Non-pigmented ciliary epithelial cell (primary cell): Measurements from ENCODE around the gene DHRS2.
A peak's percentile ranks its signal among the peaks of the same experiment; 100 is the strongest.
"Not testable (repeated sequence)": the region's sequence is repeated elsewhere in the genome, so short reads cannot be mapped to it uniquely, and the experiment has no call there.

Experiments
- DNase-seq: peaks from one replicate; pipeline ENCODE4 v3.0.0-alpha.2; 2010; ENCODE audit warnings: low read depth

Gene DHRS2, protein sequence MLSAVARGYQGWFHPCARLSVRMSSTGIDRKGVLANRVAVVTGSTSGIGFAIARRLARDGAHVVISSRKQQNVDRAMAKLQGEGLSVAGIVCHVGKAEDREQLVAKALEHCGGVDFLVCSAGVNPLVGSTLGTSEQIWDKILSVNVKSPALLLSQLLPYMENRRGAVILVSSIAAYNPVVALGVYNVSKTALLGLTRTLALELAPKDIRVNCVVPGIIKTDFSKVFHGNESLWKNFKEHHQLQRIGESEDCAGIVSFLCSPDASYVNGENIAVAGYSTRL

DNA sequence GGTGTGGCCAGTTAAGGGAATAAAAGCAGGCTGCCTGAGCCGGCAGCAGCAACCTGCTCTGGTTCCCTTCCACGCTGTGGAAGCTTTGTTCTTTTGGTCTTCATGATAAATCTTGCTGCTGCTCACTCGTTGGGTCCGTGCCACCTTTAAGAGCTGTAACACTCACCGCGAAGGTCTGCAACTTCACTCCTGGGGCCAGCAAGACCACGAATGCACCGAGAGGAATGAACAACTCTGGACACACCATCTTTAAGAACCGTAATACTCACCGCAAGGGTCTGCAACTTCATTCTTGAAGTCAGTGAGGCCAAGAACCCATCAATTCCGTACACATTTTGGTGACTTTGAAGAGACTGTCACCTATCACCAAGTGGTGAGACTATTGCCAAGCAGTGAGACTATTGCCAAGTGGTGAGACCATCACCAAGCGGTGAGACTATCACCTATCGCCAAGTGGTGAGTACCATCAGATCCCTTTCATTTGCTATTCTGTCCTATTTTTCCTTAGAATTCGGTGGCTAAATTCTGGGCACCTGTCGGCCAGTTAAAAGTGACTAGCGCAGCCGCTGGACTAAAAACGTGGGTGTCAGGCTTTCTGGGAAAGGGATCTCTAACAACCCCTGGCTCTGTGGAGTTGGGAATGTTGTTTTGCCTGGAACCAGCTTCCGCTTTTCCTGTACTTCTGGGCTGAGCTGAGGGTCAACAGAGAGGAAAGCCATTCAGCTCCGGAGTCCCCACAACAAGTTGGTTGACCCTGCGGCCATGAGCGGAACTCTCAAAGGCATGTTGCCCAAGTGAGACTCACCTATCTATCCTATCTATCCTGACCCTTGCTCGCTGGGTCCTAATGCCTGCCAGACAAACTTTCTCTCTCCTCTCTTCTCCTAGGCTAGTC, at the start of gene DHRS2:
TSS of gene DHRS2 (plus strand) at position 48 of the 895 bp plus-strand sequence. CDS start 2,501 bp downstream, outside the sequence.
- no peak for DNase-seq

DNA sequence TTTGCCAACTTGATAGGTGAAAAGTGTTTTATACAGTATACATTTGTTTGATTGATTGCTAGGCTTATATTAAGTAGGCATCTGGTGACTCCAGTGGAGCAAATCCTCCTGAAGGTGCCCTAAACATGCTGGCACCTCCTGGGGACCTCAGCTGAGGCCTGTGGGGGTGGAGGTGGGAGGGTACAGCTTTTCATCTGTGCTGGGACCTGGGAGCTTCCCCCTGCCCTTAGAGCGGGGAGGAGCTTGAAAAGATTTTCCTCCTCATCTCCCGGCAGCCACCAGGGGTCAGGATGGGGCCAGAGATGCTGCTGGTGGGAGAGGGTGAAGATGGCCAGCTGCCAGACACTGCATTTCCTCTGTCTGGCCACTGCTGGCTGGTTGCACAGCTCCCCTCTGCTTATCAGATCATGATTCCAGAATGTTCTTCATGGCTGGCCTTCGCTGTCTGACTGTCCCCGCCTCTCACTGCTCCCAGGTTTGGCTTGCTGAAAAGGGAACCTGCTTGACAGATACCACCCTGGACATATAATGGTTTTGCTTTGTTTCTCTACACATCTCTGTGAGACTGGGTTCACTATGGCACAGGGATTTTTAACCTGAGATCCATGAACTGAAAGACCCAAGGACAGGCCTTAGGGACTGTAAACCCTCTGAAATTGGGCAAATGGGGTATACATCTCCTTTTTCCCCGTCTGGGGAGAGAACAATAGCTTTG, 47.1 kb upstream of the DHRS2 start:
- peak; percentile 67 for DNase-seq

DNA sequence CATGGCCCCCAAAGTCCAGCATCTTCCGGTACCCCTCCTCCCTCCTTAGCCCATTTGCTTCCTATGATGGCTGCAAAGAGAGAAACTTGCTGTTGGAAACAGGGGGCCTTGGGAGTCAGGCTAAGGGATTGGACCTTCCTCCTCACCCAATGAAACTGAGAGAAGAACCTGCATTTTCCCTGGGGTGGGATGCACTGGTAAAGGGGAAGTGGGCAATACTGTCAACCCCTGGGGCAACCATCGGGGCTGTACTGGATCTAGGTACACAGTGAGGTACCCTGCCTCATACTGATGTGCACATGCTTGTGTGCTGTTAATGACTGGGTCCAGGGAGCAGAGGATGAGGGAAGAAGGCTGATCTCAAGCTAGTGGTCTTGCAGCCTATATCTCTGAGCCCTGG, 46.6 kb upstream of the DHRS2 start:
- DNase-seq: no peak

DNA sequence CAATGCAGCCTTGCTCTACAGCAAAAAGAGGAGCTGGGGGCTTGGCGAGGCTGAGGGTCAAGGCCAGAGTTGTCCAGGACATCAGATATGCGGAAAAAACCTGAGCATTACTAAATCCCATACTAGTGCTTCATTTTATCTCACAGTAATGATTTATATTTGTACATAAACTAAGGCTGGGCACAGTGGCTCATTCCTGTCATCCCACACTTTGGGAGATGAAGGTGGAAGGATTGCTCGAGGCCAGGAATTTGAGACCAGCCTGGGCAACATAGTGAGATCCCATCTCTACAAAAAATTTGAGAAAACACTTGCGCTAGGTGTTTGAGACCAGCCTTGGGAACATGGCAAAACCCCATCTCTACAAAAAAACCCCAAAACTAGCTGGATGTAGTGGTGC, 46.0 kb upstream of the DHRS2 start:
- no peak for DNase-seq

DNA sequence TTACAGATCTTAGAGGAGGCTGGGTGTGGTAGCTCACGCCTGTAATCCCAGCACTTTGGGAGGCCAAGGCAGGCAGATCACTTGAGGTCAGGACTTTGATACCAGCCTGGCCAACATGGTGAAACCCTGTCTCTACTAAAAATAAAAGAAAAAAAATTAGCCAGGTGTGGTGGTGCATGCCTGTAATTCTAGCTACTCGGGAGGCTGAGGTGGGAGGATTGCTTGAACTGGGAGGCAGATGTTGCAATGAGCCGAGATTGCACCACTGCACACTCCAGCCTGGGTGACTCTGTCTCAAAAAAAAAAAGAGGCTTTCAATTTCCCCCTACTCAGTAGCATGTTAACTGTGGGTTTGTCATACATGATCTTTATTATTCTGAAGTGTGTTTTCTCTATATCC, 42.0 kb upstream of the DHRS2 start:
- not testable (repeated sequence) for DNase-seq

DNA sequence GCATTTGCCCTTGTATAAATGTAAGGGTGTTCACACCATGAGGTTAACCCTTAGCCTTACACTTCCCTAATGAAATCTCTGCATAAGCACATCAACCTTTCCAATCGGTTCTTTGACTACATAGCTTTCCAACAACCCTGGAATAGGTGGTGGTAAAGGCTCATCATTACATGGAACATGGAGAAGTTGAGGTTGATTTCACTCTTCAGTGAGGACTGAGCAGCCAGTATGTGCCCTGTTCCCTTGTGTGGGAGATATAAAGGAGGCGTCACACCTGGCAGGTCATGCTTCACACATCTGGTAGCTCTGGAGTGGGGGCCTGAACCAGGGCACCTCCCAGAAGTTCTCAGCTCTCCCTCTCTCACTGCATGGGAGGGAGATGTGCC, 35.8 kb upstream of the DHRS2 start:
- DNase-seq: no peak

DNA sequence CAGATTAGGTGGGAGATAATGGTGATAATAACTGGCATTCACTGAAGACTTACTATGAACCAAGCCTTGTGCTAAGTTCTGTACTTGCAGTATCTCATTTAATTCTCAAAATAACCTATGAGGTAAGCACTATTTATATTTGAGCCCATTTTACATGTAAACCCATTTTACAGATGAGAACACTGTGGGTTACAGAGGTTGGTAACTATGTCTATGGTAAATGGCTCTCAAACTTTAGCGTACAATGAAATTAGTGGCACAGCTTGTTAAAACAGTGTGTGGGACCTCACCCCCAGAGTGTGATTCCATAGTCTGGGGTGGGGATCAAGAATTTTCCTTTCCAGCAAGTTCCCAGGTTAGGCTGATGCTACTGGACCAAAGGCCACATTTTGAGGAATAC, 35.4 kb upstream of the DHRS2 start:
- DNase-seq: no peak

DNA sequence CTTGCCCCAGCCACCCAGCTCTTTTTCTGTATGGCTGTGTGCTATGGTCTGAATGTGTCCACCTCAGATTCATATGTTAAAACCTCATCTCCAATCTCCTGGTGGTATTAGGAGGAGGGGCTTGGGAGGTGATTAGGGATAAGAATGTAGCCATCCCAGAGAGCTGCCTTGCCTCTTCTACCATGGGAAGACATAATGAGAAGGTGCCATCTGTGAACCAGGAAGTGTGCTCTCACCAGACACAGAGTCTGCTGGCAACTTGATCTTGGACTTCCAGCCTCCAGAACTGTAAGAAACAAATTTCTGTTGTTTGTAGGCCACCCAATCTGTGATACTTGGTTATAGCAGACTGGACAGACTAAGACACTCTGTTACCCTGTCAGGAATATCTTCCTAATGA, 34.7 kb upstream of the DHRS2 start:
- DNase-seq: no peak

DNA sequence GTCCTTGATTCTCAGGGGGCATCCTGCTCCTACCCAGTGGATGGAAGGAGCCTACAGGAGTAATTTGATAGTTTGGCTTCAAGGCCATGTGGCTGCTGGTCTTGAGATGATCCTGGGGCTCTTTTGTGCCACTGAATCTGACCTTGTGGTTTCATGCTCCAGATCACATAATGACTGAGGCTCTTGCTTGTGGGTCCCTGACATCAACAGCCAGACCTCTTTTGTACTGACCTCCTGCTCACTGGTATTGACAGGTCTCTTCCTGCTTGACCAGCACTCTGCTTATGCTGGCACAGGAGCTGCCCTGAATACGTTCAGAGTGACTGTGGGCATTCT, 34.4 kb upstream of the DHRS2 start:
- DNase-seq: no peak

DNA sequence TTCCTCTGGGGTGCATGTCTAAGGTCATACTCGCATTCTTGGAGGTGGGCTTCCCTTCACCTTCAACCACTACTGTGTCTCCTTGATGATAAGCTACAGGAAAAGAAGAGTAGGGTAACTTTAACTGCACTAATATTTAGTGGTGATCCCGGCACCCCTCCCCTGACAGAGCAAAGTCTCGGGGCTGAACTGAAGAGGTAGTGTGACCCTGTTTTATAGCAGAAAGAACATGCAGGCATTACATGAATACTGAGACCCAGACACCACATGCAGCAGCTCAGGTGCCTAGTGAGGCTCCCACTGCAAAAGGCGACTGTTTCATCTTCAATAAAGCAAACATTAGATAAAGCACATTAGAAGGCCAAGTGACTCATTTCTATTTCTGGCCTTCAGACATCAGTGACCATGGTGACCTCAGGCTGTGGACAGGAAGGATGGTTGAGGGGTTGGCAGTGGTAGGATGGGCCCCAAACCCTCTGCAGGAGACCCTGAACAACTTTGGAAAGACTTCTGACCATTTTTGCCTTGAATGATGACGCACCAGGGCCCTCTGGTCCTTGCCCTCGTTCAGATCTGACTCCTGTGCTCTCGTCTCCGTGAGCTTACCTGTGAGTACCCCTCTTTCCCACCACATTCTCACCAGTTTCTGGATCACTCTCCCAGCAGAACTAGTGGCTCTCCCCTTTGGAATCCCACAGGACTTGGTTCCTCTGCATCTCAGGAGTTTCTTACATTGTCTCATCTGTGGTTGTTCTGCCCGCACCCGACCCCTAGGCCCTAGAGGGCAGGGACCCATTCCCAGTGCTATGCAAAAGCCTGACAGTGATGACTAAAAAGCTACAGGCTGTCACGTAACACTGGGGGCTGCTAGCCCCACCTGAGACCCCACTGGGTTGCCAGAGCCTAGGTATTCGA, 33.7 kb upstream of the DHRS2 start:
- no peak for DNase-seq

DNA sequence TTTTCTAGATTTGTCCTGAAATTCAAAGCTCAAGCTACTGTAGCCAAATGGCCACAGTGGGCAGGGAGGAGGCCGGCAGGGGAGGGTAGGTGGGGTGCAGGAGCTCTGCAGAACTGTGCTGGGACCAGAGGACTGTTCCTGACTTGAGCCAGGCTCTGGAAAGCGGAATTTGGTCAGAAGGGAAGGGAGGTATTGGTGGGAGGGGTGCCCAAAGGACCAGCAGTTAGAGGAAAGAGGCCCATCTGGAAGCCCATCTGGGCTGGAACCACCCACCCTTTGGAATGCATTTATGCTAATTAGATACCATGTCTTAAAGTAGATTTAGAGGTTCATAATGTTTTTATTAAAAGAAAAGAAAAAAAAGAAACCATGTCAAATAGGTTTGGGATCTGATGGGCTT, 33.1 kb upstream of the DHRS2 start:
- no peak for DNase-seq

DNA sequence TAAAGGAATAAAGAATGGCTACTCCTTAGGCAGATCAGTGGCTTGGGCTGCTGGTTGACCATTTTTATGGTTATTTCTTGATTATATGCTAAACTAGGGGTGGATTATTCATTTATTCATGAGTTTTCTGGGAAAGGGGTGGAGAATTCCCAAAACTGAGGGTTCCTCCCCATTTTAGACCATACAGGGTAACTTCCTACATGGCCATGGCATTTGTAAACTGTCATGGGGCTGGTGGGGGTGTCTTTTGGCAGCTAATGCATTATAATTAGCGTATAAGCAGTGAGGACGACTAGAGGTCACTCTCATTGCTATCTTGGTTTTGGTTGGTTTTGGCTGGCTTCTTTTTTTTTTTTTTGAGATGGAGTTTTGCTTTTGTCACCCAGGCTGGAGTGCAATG, 32.0 kb upstream of the DHRS2 start:
- DNase-seq: no peak

DNA sequence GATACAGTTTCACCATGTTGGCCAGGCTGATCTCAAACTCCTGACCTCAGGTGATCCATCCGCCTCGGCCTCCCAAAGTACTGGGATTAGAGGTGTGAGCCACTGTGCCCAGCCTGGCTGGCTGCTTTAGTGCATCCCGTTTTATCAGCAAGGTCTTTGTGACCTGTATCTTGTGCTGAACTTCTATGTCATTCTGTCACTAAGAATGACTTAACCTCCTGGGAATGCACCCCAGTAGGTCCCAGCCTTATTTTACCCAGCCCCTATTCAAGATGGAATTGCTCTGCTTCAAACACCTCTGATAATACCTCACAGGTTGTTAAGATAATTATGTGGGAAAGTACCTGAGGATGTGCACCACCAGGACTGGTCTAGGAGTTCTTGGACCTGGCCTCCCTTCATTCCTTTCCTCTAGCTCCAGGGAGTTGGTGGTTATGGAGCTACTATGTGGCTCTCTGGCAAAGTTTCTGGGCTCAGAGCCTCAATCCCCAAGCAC, 31.4 kb upstream of the DHRS2 start:
- no peak for DNase-seq

DNA sequence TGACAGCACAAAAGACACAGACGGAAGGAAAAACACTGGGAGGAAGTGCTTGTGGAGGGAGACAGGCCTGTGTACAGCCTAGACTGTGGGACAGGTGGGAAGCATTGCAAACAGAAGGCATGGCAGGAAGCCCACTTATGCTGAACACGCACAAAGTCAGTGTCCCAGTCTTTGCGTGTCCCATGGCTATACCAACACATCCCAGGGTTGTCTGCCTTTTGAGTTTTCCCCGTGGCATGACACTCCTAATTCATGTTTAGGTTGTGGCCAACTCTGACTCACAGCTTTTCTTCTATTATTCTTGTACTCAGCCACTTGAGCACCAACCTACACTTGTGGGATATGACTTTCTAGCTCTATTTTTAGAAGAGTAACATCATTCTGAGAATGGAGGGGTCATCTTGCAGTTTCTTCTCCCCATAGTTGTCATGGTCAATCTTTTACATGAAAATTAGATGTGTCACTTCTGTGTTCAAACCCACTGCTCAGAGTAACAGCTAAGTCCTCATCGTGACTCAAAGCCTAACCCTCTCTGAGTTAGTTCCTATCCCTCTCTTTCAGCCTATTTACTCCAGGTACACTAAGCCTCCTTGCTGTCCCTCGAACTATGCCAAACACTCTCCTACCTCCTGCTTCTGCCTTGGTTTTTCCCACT, 30.1 kb upstream of the DHRS2 start:
- DNase-seq: no peak

DNA sequence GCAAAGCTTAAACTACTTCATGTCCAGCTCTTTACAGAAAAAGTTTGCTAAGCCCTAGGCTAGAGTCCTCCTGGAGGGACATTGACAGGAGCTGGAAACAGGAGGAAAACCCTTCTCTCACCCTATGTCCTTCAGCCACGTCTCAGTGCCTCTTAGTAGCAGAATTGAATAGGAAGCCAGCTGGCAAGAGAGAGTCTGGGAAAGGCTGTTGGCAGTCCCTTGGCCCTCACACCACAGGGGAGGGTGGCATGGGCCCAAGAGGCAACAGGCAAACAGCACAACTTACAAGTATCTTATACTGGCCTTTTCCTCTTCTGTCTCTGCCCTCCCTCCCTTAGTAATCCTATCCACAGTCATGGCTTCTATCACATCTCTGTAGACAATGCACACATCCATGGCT, 27.7 kb upstream of the DHRS2 start:
- no peak for DNase-seq

DNA sequence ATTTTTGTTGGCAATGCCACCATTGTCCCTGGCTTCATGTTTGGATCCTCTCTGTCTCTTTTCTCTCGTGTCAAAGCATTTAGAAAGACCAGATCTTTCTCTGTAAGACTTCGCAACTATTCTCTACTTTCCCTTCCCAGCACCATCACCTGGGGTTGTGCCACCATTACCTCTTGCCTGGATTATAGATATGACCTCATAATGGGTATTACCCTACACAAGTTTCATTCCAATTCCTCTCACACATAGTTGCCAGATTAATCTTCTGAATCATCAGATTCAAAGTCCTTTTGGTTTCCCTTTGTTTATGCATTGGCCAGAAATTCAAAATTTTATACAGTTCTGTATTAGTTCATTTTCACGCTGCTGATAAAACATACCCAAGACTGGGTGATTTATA, 27.2 kb upstream of the DHRS2 start:
- no peak for DNase-seq

DNA sequence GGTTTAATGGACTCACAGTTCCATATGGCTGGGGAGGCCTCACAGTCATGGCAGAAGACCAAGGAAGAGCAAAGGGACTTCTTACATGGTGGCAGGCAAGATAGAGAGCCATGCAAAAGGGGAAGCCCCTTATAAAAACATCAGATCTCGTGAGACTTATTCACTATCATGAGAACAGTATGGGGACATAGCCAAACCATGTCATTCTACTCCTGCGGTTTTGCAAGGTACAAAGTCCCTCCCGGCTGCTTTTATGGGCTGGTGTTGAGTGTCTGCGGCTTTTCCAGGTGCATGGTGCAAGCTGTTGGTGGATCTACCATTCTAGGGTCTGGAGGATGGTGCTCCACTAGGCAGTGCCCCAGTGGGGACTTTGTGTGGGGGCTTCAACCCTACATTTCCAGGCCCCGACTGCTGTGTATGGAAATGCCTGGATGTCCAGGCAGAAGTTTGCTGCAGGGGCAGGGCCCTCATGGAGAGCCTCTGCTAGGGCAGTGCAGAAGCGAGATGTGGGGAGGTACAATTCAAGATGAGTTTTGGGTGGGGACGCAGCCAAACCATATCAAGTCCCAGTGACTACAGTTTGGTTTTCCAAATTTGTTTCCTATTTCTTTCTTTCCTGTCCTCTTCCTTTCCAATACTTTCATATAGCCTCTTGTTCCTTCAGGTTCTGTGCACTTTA, 26.6 kb upstream of the DHRS2 start:
- DNase-seq: not testable (repeated sequence)

DNA sequence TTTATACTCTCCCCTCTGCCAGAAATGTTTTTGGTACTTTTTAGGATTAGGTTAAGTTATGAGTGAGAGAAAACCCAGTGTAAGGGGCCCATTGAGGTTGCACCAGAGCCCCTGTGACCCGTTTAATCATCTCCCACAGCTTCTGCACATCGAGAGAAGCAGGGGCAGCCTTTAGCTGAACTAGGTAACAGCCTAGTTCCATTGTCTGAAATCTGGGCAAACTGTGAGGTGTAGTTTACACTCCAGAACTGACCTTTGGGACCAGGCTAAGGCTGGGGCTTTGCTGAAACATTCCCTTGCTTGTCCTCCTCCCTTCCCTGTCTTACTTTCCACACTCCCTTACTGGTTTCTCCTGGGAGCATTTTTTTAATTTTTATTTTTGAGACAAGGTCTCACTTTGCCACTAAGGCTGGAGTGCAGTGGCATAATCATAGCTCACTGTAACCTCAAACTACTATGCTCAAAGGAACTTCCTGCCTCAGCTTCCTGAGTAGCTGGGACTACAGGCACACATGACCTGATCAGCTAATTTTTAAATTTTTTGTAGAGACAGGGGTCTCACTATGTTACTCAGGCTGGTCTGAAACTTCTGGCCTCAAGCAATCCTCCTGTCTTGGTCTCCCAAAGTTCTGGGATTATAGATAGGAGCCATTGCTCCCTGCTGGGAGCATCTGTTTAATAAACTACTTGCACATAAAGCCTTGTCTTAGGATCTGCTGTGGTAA, 25.9 kb upstream of the DHRS2 start:
- no peak for DNase-seq

DNA sequence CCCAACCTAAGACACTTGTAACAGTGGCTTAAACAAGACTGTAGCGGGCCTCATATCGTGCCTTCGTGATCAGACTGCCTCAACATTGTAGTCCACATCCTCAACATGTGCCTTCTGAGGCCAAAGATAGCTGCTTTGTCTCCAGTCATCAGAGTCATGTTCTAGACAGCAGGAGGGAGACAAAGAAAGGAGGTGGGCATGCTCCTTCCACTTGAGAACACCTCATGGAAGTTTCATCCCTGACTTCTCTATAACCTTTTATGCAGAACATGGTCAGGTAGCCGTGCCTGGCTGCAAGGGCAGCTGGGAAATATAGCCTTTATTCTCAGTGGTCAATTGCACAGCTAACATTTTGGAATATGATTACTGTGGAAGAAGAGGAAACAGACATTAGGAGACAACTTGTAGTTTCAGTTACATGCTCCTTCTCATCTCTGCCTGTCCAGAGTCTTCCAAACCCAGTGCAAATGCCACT, 25.3 kb upstream of the DHRS2 start:
- no peak for DNase-seq

DNA sequence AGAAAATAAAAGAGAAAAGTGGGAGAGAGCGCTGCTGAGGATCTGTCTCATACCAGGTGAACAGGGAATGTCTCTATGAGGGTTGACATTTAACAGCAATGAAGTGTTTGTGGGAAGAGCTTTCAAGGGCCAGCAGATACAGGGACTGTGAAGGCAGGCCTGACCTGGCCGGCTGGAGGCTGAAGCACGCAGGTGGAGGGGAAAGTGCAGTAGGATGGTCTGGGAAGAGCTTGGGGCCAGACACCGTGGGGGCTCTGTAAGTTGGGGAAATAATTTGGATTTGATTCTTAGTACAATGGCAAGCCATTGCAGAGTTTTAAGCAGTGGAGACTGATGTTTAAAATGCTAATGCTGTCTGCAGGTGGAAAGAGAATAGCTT, 23.8 kb upstream of the DHRS2 start:
- DNase-seq: no peak
